ENCODE results near the gene PCDHA3. TPM values are rescaled to one million over a fixed set of nuclear protein-coding genes. Genes with fewer than 3 reads are reported as not detected.
"Not testable (repeated sequence)": the region's sequence is repeated elsewhere in the genome, so short reads cannot be mapped to it uniquely, and the experiment has no call there.

PCDHA3 gene
- total RNA-seq, 1 experiment from 2014 or later = not detected

DNA sequence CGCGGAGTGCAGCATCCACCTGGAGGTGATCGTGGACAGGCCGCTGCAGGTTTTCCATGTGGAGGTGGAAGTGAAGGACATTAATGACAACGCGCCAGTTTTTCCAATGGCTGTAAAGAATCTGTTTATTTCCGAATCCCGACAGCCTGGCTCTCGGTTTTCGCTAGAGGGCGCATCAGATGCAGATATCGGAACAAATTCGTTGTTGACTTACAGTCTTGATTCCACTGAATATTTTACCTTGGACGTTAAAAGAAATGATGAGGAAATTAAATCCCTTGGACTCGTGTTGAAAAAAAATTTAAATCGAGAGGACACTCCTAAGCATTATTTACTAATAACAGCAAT lies 611 bp downstream of the PCDHA3 start:
- no peak overlapping the region for H3K4me3 Mint-ChIP-seq
- Histone ChIP-seq H3K56ac (ENCODE audit: insufficient read length, low read depth, low read length) (no peak overlapping the region), H3K79me1 (ENCODE audit: insufficient read depth, low read depth, low read length, poor library complexity, severe bottlenecking) (no peaks in the 10 kb centered on the region), H2BK15ac (ENCODE audit: low read depth, low read length) (no peak overlapping the region), H2AFZ (ENCODE audit: low read length) (no peak overlapping the region), H2BK5ac (ENCODE audit: insufficient read length, low read length) (no peak overlapping the region), H3K23me2 (ENCODE audit: insufficient read length, low read depth, low read length, poor library complexity, severe bottlenecking) (no peaks in the 10 kb centered on the region), H3T11ph (ENCODE audit: low read length) (no peak overlapping the region), H3K4me2 (ENCODE audit: insufficient read depth, insufficient read length, low read length) (no peak overlapping the region), H3K79me2 (ENCODE audit: insufficient read depth, low read length) (no peaks in the 10 kb centered on the region), H4K5ac (ENCODE audit: insufficient read length, low read depth, low read length) (no peak overlapping the region), H4K91ac (ENCODE audit: insufficient read length, low read depth, low read length) (no peak overlapping the region), H3K4me1 (ENCODE audit: insufficient read depth, low read length) (no peaks in the 10 kb centered on the region), H2AK5ac (ENCODE audit: insufficient read length, low read length) (no peak overlapping the region), H3K9me3 (ENCODE audit: control insufficient read depth, low read depth, low read length) (no peaks in the 10 kb centered on the region), H2BK12ac (ENCODE audit: insufficient read length, low read depth, low read length) (no peak overlapping the region), H3K27me3 (ENCODE audit: insufficient read depth, low read length) (no peaks in the 10 kb centered on the region), H3K27ac (ENCODE audit: insufficient read length, low read depth, low read length) (no peak overlapping the region), H3K4ac (ENCODE audit: low read depth, low read length) (no peak overlapping the region), H3K9ac (ENCODE audit: extremely low read depth, insufficient read length, low read length) (no peak overlapping the region), H4K8ac (replicated peaks; ENCODE audit: insufficient read length, low read depth, low read length) (no peak overlapping the region), H3K23ac (ENCODE audit: insufficient read length, low read depth, low read length) (no peak overlapping the region), H4K20me1 (ENCODE audit: control insufficient read depth, insufficient read depth, insufficient read length) (no peaks in the 10 kb centered on the region), H2BK120ac (ENCODE audit: low read depth, low read length, poor library complexity, severe bottlenecking) (no peak overlapping the region), H3K14ac (ENCODE audit: insufficient read depth, low read length) (no peak overlapping the region), H3K18ac (ENCODE audit: insufficient read length, low read depth, low read length) (no peak overlapping the region), H2BK20ac (ENCODE audit: low read depth, low read length, poor library complexity, severe bottlenecking) (no peak overlapping the region)
- peaks cover 48 to 50% of the 10 kb centered on the region in 2 experiments for H3K9me3 Mint-ChIP-seq
- no peak overlapping the region for H3K27ac Mint-ChIP-seq
- no peaks in the 10 kb centered on the region for H3K4me1 Mint-ChIP-seq
- no CpG with 5 or more reads among the region's 16 CpGs for WGBS (ENCODE audit: extremely low coverage, insufficient read length, low lambda C conversion rate)
- H3K36me3 Mint-ChIP-seq (ENCODE audit: insufficient read depth in 1 of 3, low read depth in 3 of 3) = peaks cover 8 to 44% (median 31%) of the 10 kb centered on the region in 3 experiments
- no peaks in the 10 kb centered on the region for H3K27me3 Mint-ChIP-seq (ENCODE audit: low read depth)
- TF ChIP-seq, protein P1, sequence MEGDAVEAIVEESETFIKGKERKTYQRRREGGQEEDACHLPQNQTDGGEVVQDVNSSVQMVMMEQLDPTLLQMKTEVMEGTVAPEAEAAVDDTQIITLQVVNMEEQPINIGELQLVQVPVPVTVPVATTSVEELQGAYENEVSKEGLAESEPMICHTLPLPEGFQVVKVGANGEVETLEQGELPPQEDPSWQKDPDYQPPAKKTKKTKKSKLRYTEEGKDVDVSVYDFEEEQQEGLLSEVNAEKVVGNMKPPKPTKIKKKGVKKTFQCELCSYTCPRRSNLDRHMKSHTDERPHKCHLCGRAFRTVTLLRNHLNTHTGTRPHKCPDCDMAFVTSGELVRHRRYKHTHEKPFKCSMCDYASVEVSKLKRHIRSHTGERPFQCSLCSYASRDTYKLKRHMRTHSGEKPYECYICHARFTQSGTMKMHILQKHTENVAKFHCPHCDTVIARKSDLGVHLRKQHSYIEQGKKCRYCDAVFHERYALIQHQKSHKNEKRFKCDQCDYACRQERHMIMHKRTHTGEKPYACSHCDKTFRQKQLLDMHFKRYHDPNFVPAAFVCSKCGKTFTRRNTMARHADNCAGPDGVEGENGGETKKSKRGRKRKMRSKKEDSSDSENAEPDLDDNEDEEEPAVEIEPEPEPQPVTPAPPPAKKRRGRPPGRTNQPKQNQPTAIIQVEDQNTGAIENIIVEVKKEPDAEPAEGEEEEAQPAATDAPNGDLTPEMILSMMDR (conservative IDR thresholded peaks at IDR 0.05) = peak; percentile 17; the same call in 2 of the 3 replicates
- DNase-seq = no peak

DNA sequence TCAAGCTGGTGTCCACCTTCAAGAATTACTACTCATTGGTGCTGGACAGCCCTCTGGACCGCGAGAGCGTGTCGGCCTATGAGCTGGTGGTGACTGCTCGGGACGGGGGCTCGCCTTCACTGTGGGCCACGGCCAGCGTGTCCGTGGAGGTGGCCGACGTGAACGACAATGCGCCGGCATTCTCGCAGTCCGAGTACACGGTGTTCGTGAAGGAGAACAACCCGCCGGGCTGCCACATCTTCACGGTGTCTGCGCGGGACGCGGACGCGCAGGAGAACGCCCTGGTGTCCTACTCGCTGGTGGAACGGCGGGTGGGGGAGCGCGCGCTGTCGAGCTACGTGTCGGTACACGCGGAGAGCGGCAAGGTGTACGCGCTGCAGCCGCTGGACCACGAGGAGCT lies 1.5 kb downstream of the PCDHA3 start:
- H3K27ac Mint-ChIP-seq; H2AK5ac ChIP-seq (ENCODE audit: insufficient read length, low read length); H3K79me1 ChIP-seq (ENCODE audit: insufficient read depth, low read depth, low read length, poor library complexity, severe bottlenecking); H2BK15ac ChIP-seq (ENCODE audit: low read depth, low read length); H3K14ac ChIP-seq (ENCODE audit: insufficient read depth, low read length); H2BK5ac ChIP-seq (ENCODE audit: insufficient read length, low read length); H3K27ac ChIP-seq (ENCODE audit: insufficient read length, low read depth, low read length); H2BK120ac ChIP-seq (ENCODE audit: low read depth, low read length, poor library complexity, severe bottlenecking); H3K27me3 ChIP-seq (ENCODE audit: insufficient read depth, low read length); H3K23me2 ChIP-seq (ENCODE audit: insufficient read length, low read depth, low read length, poor library complexity, severe bottlenecking); H3K4me3 Mint-ChIP-seq; DNase-seq; H3K4ac ChIP-seq (ENCODE audit: low read depth, low read length); H3K79me2 ChIP-seq (ENCODE audit: insufficient read depth, low read length); H3K56ac ChIP-seq (ENCODE audit: insufficient read length, low read depth, low read length); H3K18ac ChIP-seq (ENCODE audit: insufficient read length, low read depth, low read length); H4K20me1 ChIP-seq (ENCODE audit: control insufficient read depth, insufficient read depth, insufficient read length); H4K91ac ChIP-seq (ENCODE audit: insufficient read length, low read depth, low read length); H3K4me2 ChIP-seq (ENCODE audit: insufficient read depth, insufficient read length, low read length); H2BK20ac ChIP-seq (ENCODE audit: low read depth, low read length, poor library complexity, severe bottlenecking); H2BK12ac ChIP-seq (ENCODE audit: insufficient read length, low read depth, low read length); H4K8ac ChIP-seq (replicated peaks; ENCODE audit: insufficient read length, low read depth, low read length); H4K5ac ChIP-seq (ENCODE audit: insufficient read length, low read depth, low read length); H3K9ac ChIP-seq (ENCODE audit: extremely low read depth, insufficient read length, low read length); H3K23ac ChIP-seq (ENCODE audit: insufficient read length, low read depth, low read length); H3K4me1 Mint-ChIP-seq; H3K27me3 Mint-ChIP-seq (ENCODE audit: low read depth); H2AFZ ChIP-seq (ENCODE audit: low read length); H3K4me1 ChIP-seq (ENCODE audit: insufficient read depth, low read length); H3K9me3 ChIP-seq (ENCODE audit: control insufficient read depth, low read depth, low read length); H3T11ph ChIP-seq (ENCODE audit: low read length): not testable (repeated sequence)
- H3K36me3 Mint-ChIP-seq (ENCODE audit: insufficient read depth in 1 of 3, low read depth in 3 of 3) = peaks cover 8 to 40% (median 32%) of the 10 kb centered on the region in 3 experiments
- WGBS (ENCODE audit: extremely low coverage, insufficient read length, low lambda C conversion rate) = no CpG with 5 or more reads among the region's 45 CpGs
- H3K9me3 Mint-ChIP-seq = peaks cover 43 to 50% of the 10 kb centered on the region in 2 experiments
